GM12864 (cell line): ENCODE results near the gene OSBPL3.

Source experiments
- DNase-seq: peaks from one replicate; pipeline ENCODE4 v3.0.0-alpha.2; 2011; ENCODE audit warnings: low read depth
- H3K4me3 ChIP-seq: 2 replicates; pipeline ENCODE4 v1.5.1; 2011; ENCODE audit warnings: mild to moderate bottlenecking, low read depth, low read length, control low read depth
- CTCF ChIP-seq: IDR thresholded peaks from 2 replicates; pipeline ENCODE4 v1.5.1; 2011; ENCODE audit warnings: low read depth, mild to moderate bottlenecking, moderate library complexity, low read length, control low read depth, inconsistent platforms; ENCODE audit errors: missing control alignments

OSBPL3 gene

GRCh38 chr7:24827589-24827988 is 152.4 kb downstream of the OSBPL3 start:
- H3K4me3 ChIP-seq: no peak overlapping the region
- DNase-seq: no peak
- TF ChIP-seq CTCF: no peak

GRCh38 chr7:24827027-24827426 is 153.0 kb downstream of the OSBPL3 start:
- no peak for DNase-seq
- TF ChIP-seq CTCF: no peak

GRCh38 chr7:24826662-24827020 is 153.3 kb downstream of the OSBPL3 start:
- DNase-seq: no peak
- no peak for TF ChIP-seq CTCF
- no peak overlapping the region for H3K4me3 ChIP-seq

More at GRCh38 chr7:24827027-24827426, 153.0 kb downstream of the OSBPL3 start:
- H3K4me3 ChIP-seq: no peak overlapping the region

GRCh38 chr7:24825931-24826661 is 153.9 kb downstream of the OSBPL3 start:
- H3K4me3 ChIP-seq: no peak overlapping the region
- TF ChIP-seq CTCF: no peak
- no peak for DNase-seq

- no peak for TF ChIP-seq CTCF
These were observed 154.6 kb downstream of the OSBPL3 start for GRCh38 chr7:24825381-24825794.

GRCh38 chr7:24824896-24825295 is 155.1 kb downstream of the OSBPL3 start:
- TF ChIP-seq CTCF: no peak
- no peak overlapping the region for H3K4me3 ChIP-seq
- DNase-seq: no peak

More at GRCh38 chr7:24825381-24825794, 154.6 kb downstream of the OSBPL3 start:
- no peak for DNase-seq
- H3K4me3 ChIP-seq: no peak overlapping the region

GRCh38 chr7:24824400-24824799 is 155.6 kb downstream of the OSBPL3 start:
- no peak for DNase-seq
- TF ChIP-seq CTCF: no peak
- no peak overlapping the region for H3K4me3 ChIP-seq
